GM21360 (cell line): ENCODE results near the gene RPL35.
A peak's percentile ranks its signal among the peaks of the same experiment; 100 is the strongest.

Experiments
- ATAC-seq: cut with Tn5 transposase; IDR thresholded peaks from one replicate; pipeline ENCODE4 v1.9.1; 2021; ENCODE audit warnings: mild to moderate bottlenecking, moderate library complexity; ENCODE audit not compliant: unreplicated experiment

The RPL35 gene

GRCh38 chr9:124877021-124877782 is 15.4 kb upstream of the RPL35 start:
- ATAC-seq: no peak

GRCh38 chr9:124875501-124875900 is 13.7 kb upstream of the RPL35 start:
- ATAC-seq: no peak

GRCh38 chr9:124873664-124874063 is 11.9 kb upstream of the RPL35 start:
- ATAC-seq: no peak

- no peak for ATAC-seq
Measured at GRCh38 chr9:124871156-124871561, 9.4 kb upstream of the RPL35 start.

GRCh38 chr9:124870723-124871122 is 9.0 kb upstream of the RPL35 start:
- no peak for ATAC-seq

- peak; percentile 22 for ATAC-seq
Measured at GRCh38 chr9:124869986-124870560, 8.3 kb upstream of the RPL35 start.

- ATAC-seq: peak; percentile 7
Measured at GRCh38 chr9:124869466-124869985, 7.8 kb upstream of the RPL35 start.

GRCh38 chr9:124868511-124869465 is 7.0 kb upstream of the RPL35 start:
- ATAC-seq: peak; percentile 57

GRCh38 chr9:124863371-124863871 is 1.7 kb upstream of the RPL35 start:
- no peak for ATAC-seq

- ATAC-seq: no peak
Measured at GRCh38 chr9:124860582-124861341, 995 bp downstream of the RPL35 start.

- no peak for ATAC-seq
Measured at GRCh38 chr9:124859803-124860581, 1.8 kb downstream of the RPL35 start.

GRCh38 chr9:124858330-124859046 is 3.3 kb downstream of the RPL35 start:
- no peak for ATAC-seq

- ATAC-seq: no peak
Measured at GRCh38 chr9:124857533-124858162, 4.1 kb downstream of the RPL35 start.

GRCh38 chr9:124855944-124856765 is 5.6 kb downstream of the RPL35 start:
- ATAC-seq: no peak

GRCh38 chr9:124855566-124855943 is 6.2 kb downstream of the RPL35 start:
- ATAC-seq: no peak

- ATAC-seq: no peak
Measured at GRCh38 chr9:124854822-124855221, 6.9 kb downstream of the RPL35 start.

- ATAC-seq: no peak
Measured at GRCh38 chr9:124854161-124854560, 7.6 kb downstream of the RPL35 start.
